H1 (cell line): ENCODE measurements around the gene CAMTA1. TPM values are rescaled to one million over a fixed set of nuclear protein-coding genes. Genes with fewer than 3 reads are reported as not detected.

Source experiments
- CTCF ChIA-PET: fragments of 300-600 bp; sonication (Branson Sonifier 250); formaldehyde crosslinking; loops from one replicate; lab custom pipeline; 2021; ENCODE audit not compliant: partially characterized antibody; lab: Charles Lee
- POLR2A ChIA-PET: fragments of 300-600 bp; sonication (Branson Sonifier 250); formaldehyde crosslinking; loops from one replicate; lab custom pipeline; 2021; ENCODE audit warnings: inconsistent platforms; ENCODE audit not compliant: partially characterized antibody; lab: Charles Lee
- DNase-seq, 2 experiments: peaks; one replicate each; pipeline versions ENCODE4 v3.0.0 to v3.0.0-alpha.2; 2010 to 2022; ENCODE audit warnings: low spot score in 2 of 2, low read depth in 1 of 2, mixed read lengths in 1 of 2
- FAIRE-seq: peaks from 2 replicates; lab custom pipeline; 2011; peaks lifted over from hg19 to GRCh38; lab: Jason Lieb, UNC
- H2AFZ ChIP-seq: 2 replicates; pipeline ENCODE4 v1.8.1; 2012; ENCODE audit warnings: low read length, inconsistent platforms
- H2AK5ac ChIP-seq: 2 replicates; pipeline ENCODE4 v1.6.1; 2013; ENCODE audit warnings: low read depth, low read length
- H2BK120ac ChIP-seq: replicated peaks from 2 replicates; pipeline ENCODE3; 2013; ENCODE audit warnings: low read depth, low read length, inconsistent platforms
- H2BK12ac ChIP-seq: 2 replicates; pipeline ENCODE4 v1.6.1; 2013; ENCODE audit warnings: low read depth, low read length
- H2BK15ac ChIP-seq: 2 replicates; pipeline ENCODE4 v1.6.1; 2013; ENCODE audit warnings: low read length
- H2BK20ac ChIP-seq: 2 replicates; pipeline ENCODE4 v1.6.1; 2013; ENCODE audit warnings: low read length
- H2BK5ac ChIP-seq: 2 replicates; pipeline ENCODE4 v1.6.1; 2013; ENCODE audit warnings: low read depth, low read length
- H3K14ac ChIP-seq: 2 replicates; pipeline ENCODE4 v1.6.1; 2013; ENCODE audit warnings: inconsistent platforms; ENCODE audit not compliant: insufficient read length
- H3K18ac ChIP-seq: 2 replicates; pipeline ENCODE4 v1.6.1; 2013; ENCODE audit warnings: low read length; ENCODE audit errors: extremely low read depth
- H3K23ac ChIP-seq: 2 replicates; pipeline ENCODE4 v1.6.1; 2013; ENCODE audit warnings: inconsistent platforms; ENCODE audit not compliant: insufficient read length
- H3K23me2 ChIP-seq: 2 replicates; pipeline ENCODE4 v1.6.1; 2013; ENCODE audit warnings: low read depth, low read length
- H3K27ac ChIP-seq: 2 replicates; pipeline ENCODE4 v1.6.1; 2011; ENCODE audit warnings: low read depth, low read length, inconsistent platforms
- H3K27me3 ChIP-seq, 4 experiments: replicated peaks in 1 of 4; 1 replicate in 1 of 4; 2 replicates in 3 of 4; pipeline versions ENCODE4 v1.6.1 to v1.8.1; 2011 to 2013; ENCODE audit warnings: low read length in 3 of 4, mild to moderate bottlenecking in 3 of 4, inconsistent platforms in 2 of 4, mixed read lengths in 2 of 4, moderate library complexity in 1 of 4; ENCODE audit not compliant: control insufficient read depth in 3 of 4, insufficient read depth in 3 of 4; ENCODE audit errors: extremely low read depth in 1 of 4
- H3K36me3 ChIP-seq, 4 experiments: 2 replicates each; pipeline versions ENCODE4 v1.6.1 to v1.8.1; 2011 to 2013; ENCODE audit warnings: mild to moderate bottlenecking in 4 of 4, low read length in 3 of 4, moderate library complexity in 2 of 4, control low read depth in 1 of 4, inconsistent platforms in 1 of 4; ENCODE audit not compliant: insufficient read depth in 4 of 4, control insufficient read depth in 2 of 4
- H3K4ac ChIP-seq: replicated peaks from 2 replicates; pipeline ENCODE3; 2013; ENCODE audit warnings: low read length, low read depth, mixed read lengths, inconsistent platforms; ENCODE audit not compliant: insufficient read length
- H3K4me1 ChIP-seq, 4 experiments: replicated peaks in 1 of 4; 1 replicate in 1 of 4; 2 replicates in 3 of 4; pipeline versions ENCODE4 v1.6.1 to v1.8.1; 2011 to 2013; ENCODE audit warnings: low read length in 3 of 4, inconsistent platforms in 2 of 4, mixed read lengths in 1 of 4; ENCODE audit not compliant: insufficient read depth in 4 of 4, control insufficient read depth in 3 of 4
- H3K4me2 ChIP-seq, 2 experiments: 2 replicates each; pipeline versions ENCODE4 v1.6.1 to v1.8.1; 2011 to 2013; ENCODE audit warnings: low read depth in 2 of 2, low read length in 2 of 2, control low read depth in 1 of 2, inconsistent platforms in 1 of 2, mild to moderate bottlenecking in 1 of 2; ENCODE audit not compliant: insufficient read depth in 1 of 2
- H3K4me3 ChIP-seq, 4 experiments: fragments of 200-600, 300-600 bp in 1 of 4; sonication (generic), shearing (Covaris generic), sonication (Bioruptor Twin) in 1 of 4; 2 replicates each; pipeline versions ENCODE4 v1.5.1 to v1.8.1; 2011 to 2016; ENCODE audit warnings: low read length in 4 of 4, low read depth in 3 of 4, control low read depth in 2 of 4, inconsistent platforms in 2 of 4, mild to moderate bottlenecking in 2 of 4, mixed read lengths in 1 of 4, moderate library complexity in 1 of 4; ENCODE audit not compliant: insufficient read depth in 2 of 4; ENCODE audit errors: extremely low read depth in 1 of 4
- H3K56ac ChIP-seq: replicated peaks from 2 replicates; pipeline ENCODE3; 2013; ENCODE audit warnings: low read depth, mild to moderate bottlenecking, mixed read lengths, low read length, inconsistent platforms; ENCODE audit not compliant: insufficient read length
- H3K79me1 ChIP-seq: 2 replicates; pipeline ENCODE4 v1.6.1; 2013; ENCODE audit warnings: low read depth, low read length, control low read depth
- H3K79me2 ChIP-seq, 2 experiments: 2 replicates each; pipeline versions ENCODE4 v1.6.1 to v1.8.1; 2012 to 2013; ENCODE audit warnings: low read length in 2 of 2, mild to moderate bottlenecking in 2 of 2, inconsistent platforms in 1 of 2; ENCODE audit not compliant: insufficient read depth in 2 of 2, control insufficient read depth in 1 of 2
- H3K9ac ChIP-seq, 4 experiments: replicated peaks in 1 of 4; 1 replicate in 1 of 4; 2 replicates in 3 of 4; pipeline versions ENCODE4 v1.6.1 to v1.8.1; 2011 to 2013; ENCODE audit warnings: low read depth in 3 of 4, low read length in 3 of 4, control low read depth in 2 of 4, mild to moderate bottlenecking in 2 of 4, moderate library complexity in 2 of 4, inconsistent platforms in 1 of 4; ENCODE audit errors: extremely low read depth in 1 of 4
- H3K9me3 ChIP-seq, 2 experiments: 2 replicates each; pipeline versions ENCODE4 v1.6.1 to v1.8.1; 2012 to 2013; ENCODE audit warnings: mild to moderate bottlenecking in 2 of 2, moderate library complexity in 2 of 2, control low read depth in 1 of 2, inconsistent platforms in 1 of 2, low read depth in 1 of 2, low read length in 1 of 2, mixed read lengths in 1 of 2; ENCODE audit not compliant: insufficient read depth in 2 of 2
- H4K20me1 ChIP-seq, 2 experiments: replicated peaks in 1 of 2; 2 replicates each; pipeline versions ENCODE3 to v1.8.1; 2011 to 2013; ENCODE audit warnings: inconsistent platforms in 2 of 2, low read length in 2 of 2, mild to moderate bottlenecking in 1 of 2; ENCODE audit not compliant: insufficient read depth in 2 of 2, control insufficient read depth in 1 of 2
- H4K5ac ChIP-seq: 2 replicates; pipeline ENCODE4 v1.6.1; 2013; ENCODE audit warnings: low read length, low read depth, mixed read lengths, inconsistent platforms; ENCODE audit not compliant: insufficient read length
- H4K8ac ChIP-seq: 2 replicates; pipeline ENCODE4 v1.8.0; 2013; ENCODE audit warnings: mild to moderate bottlenecking, moderate library complexity, low read length, inconsistent platforms; ENCODE audit not compliant: insufficient read depth; ENCODE audit errors: extremely low read depth
- H4K91ac ChIP-seq: replicated peaks from 2 replicates; pipeline ENCODE3; 2013; ENCODE audit warnings: low read length, mixed read lengths, inconsistent platforms; ENCODE audit not compliant: insufficient read length
- ATF2 ChIP-seq: IDR thresholded peaks from 2 replicates; pipeline ENCODE4 v1.6.1; 2012; ENCODE audit warnings: low read length, inconsistent platforms
- KDM1A ChIP-seq: fragments of 200-600, 300-600 bp; sonication (generic); IDR thresholded peaks from 2 replicates; pipeline ENCODE4 v1.7.1; 2016; ENCODE audit warnings: mild to moderate bottlenecking, low read length, borderline replicate concordance
- KDM5A ChIP-seq: fragments of 200-600 bp; IDR thresholded peaks from 2 replicates; pipeline ENCODE4 v1.7.1; 2012; ENCODE audit warnings: mild to moderate bottlenecking, low read length, inconsistent platforms, mixed read lengths
- PHF8 ChIP-seq: fragments of 200-600 bp; sonication (generic); conservative IDR thresholded peaks from 2 replicates; pipeline ENCODE4 v1.7.1; 2012; ENCODE audit warnings: low read depth, mild to moderate bottlenecking, inconsistent platforms, low read length, moderate library complexity
- SP2 ChIP-seq: IDR thresholded peaks from 2 replicates; pipeline ENCODE4 v1.6.1; 2012; ENCODE audit warnings: mild to moderate bottlenecking, low read length, inconsistent platforms
- TAF7 ChIP-seq: optimal IDR thresholded peaks from 2 replicates; pipeline ENCODE3; 2011; ENCODE audit warnings: low read depth, mild to moderate bottlenecking, inconsistent platforms, low read length, moderate library complexity, borderline replicate concordance
- WGBS, 2 experiments: shearing (Covaris generic) in 1 of 2; methylation state at CpG; one replicate each; pipeline versions ENCODE4 v1.1.6 to v1.1.7; 2013 to 2015; ENCODE audit warnings: low lambda C conversion rate in 2 of 2, mixed read lengths in 2 of 2, inconsistent platforms in 1 of 2, low coverage in 1 of 2, missing lambda C conversion rate in 1 of 2; ENCODE audit not compliant: insufficient replicate concordance in 2 of 2, insufficient coverage in 1 of 2, insufficient read length in 1 of 2; ENCODE audit errors: extremely low coverage in 1 of 2, missing lambda C conversion rate in 1 of 2; 5-methylcytosine and 5-hydroxymethylcytosine counted together
- polyA plus RNA-seq, 7 experiments: library from polyadenylated mRNA; depleted of rRNA in 3 of 7; stranded (reverse) in 5 of 7; unstranded in 2 of 7; fragments of >200 nt in 5 of 7; fragments of 200-250 nt in 2 of 7; gene quantifications; 1 replicate in 5 of 7; 2 replicates in 1 of 7; 4 replicates in 1 of 7; pipeline versions ENCODE4 v1.2.1 to v1.2.3, GENCODE V29; 2011 to 2013; ENCODE audit warnings: missing spikeins in 2 of 7, mixed read lengths in 2 of 7
- total RNA-seq: library from RNA; stranded (reverse); fragmentation: NEBNext Ultra II Directional; extraction: Animal tissue kit (Norgen Biotek cat#: 25700); gene quantifications from 2 replicates; pipeline ENCODE4 v1.2.1, GENCODE V29; 2021
- TF ChIP-seq, protein P1 (sequence below), 3 experiments: IDR thresholded peaks; 1 replicate in 2 of 3; 2 replicates in 1 of 3; pipeline versions ENCODE4 v1.5.1 to v1.6.1; 2011; ENCODE audit warnings: low read length in 3 of 3, mild to moderate bottlenecking in 3 of 3, inconsistent platforms in 2 of 3, low read depth in 1 of 3, moderate library complexity in 1 of 3; ENCODE audit not compliant: insufficient read depth in 1 of 3; ENCODE audit errors: control extremely low read depth in 1 of 3

Gene CAMTA1
- total and polyA plus RNA-seq, 2 of the 8 experiments (the other 6 are each of a cell fraction or from before 2014, with no cell fraction given), result 65.0 to 119 TPM

- Histone ChIP-seq H2BK120ac (no peak overlapping the region), H2BK12ac (no peak overlapping the region), H4K8ac (no peak overlapping the region), H3K36me3 (no peaks in the 10 kb centered on the region), H2BK20ac (no peak overlapping the region), H4K20me1 (no peaks in the 10 kb centered on the region), H3K79me1 (no peaks in the 10 kb centered on the region), H3K79me2 (no peaks in the 10 kb centered on the region), H3K14ac (no peak overlapping the region), H3K56ac (no peak overlapping the region), H3K9me3 (no peaks in the 10 kb centered on the region), H2AFZ (no peak overlapping the region), H3K23me2 (no peaks in the 10 kb centered on the region), H2AK5ac (no peak overlapping the region), H3K23ac (no peak overlapping the region), H3K4ac (no peak overlapping the region), H4K91ac (no peak overlapping the region), H3K27me3 (no peaks in the 10 kb centered on the region; a peak in 1 of 7 replicates), H2BK5ac (no peak overlapping the region), H2BK15ac (no peak overlapping the region), H3K9ac (no peak overlapping the region), H4K5ac (no peak overlapping the region), H3K4me1 (no peaks in the 10 kb centered on the region), H3K18ac (no peak overlapping the region), H3K27ac (no peak overlapping the region), H3K4me3 (no peak overlapping the region), H3K4me2 (no peak overlapping the region)
- FAIRE-seq (no peak), DNase-seq (no peak)
- POLR2A ChIA-PET, result no interaction called here
- 88% methylated on average over 9 of the region's 9 CpGs; no CpG with 5 or more reads in 1 of the 2 experiments for WGBS, 2 experiments
- CTCF ChIA-PET, result interaction anchor here (0.8 to 9.2 kb wide), 5 partner anchors 9 to 260 kb away, joined by 3 to 97 read pairs (median 3); no protein-coding TSS in a partner anchor
- TF ChIP-seq TAF7 (no peak), KDM5A (no peak), ATF2 (no peak), KDM1A (no peak), PHF8 (no peak), SP2 (no peak)
- TF ChIP-seq, protein P1, sequence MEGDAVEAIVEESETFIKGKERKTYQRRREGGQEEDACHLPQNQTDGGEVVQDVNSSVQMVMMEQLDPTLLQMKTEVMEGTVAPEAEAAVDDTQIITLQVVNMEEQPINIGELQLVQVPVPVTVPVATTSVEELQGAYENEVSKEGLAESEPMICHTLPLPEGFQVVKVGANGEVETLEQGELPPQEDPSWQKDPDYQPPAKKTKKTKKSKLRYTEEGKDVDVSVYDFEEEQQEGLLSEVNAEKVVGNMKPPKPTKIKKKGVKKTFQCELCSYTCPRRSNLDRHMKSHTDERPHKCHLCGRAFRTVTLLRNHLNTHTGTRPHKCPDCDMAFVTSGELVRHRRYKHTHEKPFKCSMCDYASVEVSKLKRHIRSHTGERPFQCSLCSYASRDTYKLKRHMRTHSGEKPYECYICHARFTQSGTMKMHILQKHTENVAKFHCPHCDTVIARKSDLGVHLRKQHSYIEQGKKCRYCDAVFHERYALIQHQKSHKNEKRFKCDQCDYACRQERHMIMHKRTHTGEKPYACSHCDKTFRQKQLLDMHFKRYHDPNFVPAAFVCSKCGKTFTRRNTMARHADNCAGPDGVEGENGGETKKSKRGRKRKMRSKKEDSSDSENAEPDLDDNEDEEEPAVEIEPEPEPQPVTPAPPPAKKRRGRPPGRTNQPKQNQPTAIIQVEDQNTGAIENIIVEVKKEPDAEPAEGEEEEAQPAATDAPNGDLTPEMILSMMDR (IDR thresholded peaks at IDR 0.05; ENCODE audit: control extremely low read depth in 1 of 3, insufficient read depth in 1 of 3, low read depth in 1 of 3, low read length in 3 of 3), result no peak
These were observed 683.0 kb downstream of the CAMTA1 start for GRCh38 chr1:7468248-7468647.
